A549 (cell line): ENCODE measurements around the gene KIZ.

Experiments
- BHLHE40 ChIP-seq: IDR thresholded peaks from 2 replicates; pipeline ENCODE4 v1.6.1; 2012; ENCODE audit warnings: low read depth, low read length, inconsistent platforms
- CHD2 ChIP-seq: fragments of 150-350 bp; IDR thresholded peaks from 2 replicates; pipeline ENCODE4 v1.6.1; 2014; ENCODE audit warnings: low read length; ENCODE audit not compliant: partially characterized antibody
- EP300 ChIP-seq, 2 experiments: fragments of >200 bp; sonication (Bioruptor Twin); formaldehyde crosslinking; IDR thresholded peaks; 2 replicates in 1 of 2; 3 replicates in 1 of 2; pipeline ENCODE4 v1.6.1; 2016 to 2017
- ESRRA ChIP-seq: fragments of 150-350 bp; IDR thresholded peaks from 2 replicates; pipeline ENCODE4 v1.6.1; 2014; ENCODE audit warnings: mild to moderate bottlenecking, low read length, borderline replicate concordance
- MAFK ChIP-seq: fragments of 450-650 bp; IDR thresholded peaks from 2 replicates; pipeline ENCODE4 v1.6.1; 2014; ENCODE audit not compliant: partially characterized antibody
- MYC ChIP-seq: IDR thresholded peaks from 2 replicates; pipeline ENCODE4 v1.6.1; 2012; ENCODE audit warnings: mild to moderate bottlenecking, inconsistent platforms, low read length, improper control_type of control experiment, borderline replicate concordance
- POLR2A ChIP-seq: IDR thresholded peaks from 2 replicates; pipeline ENCODE4 v1.6.1; 2012; ENCODE audit warnings: mild to moderate bottlenecking, low read length
- TF ChIP-seq, protein P1 (sequence below): fragments of >200 bp; sonication (Bioruptor Twin); formaldehyde crosslinking; IDR thresholded peaks from 3 replicates; pipeline ENCODE4 v1.5.1; 2016
- TF ChIP-seq, protein P2 (sequence below): fragments of >200 bp; sonication (Bioruptor Twin); formaldehyde crosslinking; IDR thresholded peaks from 3 replicates; pipeline ENCODE4 v1.6.1; 2016

DNA sequence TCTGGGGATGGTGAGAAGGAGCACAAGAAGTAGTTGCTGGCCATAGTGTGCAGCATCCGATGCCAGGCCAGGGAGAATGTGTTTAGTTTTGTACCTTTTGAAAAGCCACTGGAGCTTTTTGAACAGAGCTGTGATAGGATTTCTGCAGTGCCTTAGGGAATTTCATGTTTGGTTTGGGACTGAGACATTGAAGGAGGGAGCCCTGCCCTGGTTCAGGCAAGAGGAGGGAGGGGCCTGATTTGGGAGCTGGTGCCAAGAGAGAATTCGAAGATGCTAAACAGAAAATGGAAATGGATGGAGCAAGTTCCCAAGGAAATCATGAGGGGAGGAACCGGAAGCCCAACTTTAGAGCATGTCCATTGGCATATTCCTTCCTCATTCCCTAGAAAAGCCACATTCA lies 80.7 kb downstream of the KIZ start:
- TF ChIP-seq, protein P1, sequence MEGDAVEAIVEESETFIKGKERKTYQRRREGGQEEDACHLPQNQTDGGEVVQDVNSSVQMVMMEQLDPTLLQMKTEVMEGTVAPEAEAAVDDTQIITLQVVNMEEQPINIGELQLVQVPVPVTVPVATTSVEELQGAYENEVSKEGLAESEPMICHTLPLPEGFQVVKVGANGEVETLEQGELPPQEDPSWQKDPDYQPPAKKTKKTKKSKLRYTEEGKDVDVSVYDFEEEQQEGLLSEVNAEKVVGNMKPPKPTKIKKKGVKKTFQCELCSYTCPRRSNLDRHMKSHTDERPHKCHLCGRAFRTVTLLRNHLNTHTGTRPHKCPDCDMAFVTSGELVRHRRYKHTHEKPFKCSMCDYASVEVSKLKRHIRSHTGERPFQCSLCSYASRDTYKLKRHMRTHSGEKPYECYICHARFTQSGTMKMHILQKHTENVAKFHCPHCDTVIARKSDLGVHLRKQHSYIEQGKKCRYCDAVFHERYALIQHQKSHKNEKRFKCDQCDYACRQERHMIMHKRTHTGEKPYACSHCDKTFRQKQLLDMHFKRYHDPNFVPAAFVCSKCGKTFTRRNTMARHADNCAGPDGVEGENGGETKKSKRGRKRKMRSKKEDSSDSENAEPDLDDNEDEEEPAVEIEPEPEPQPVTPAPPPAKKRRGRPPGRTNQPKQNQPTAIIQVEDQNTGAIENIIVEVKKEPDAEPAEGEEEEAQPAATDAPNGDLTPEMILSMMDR, result no peak
- TF ChIP-seq POLR2A, result no peak
- no peak for TF ChIP-seq MAFK
- no peak for TF ChIP-seq ESRRA
- TF ChIP-seq EP300 (IDR thresholded peaks at IDR 0.05), result no peak
- no peak for TF ChIP-seq MYC
- no peak for TF ChIP-seq BHLHE40
- no peak for TF ChIP-seq CHD2
- TF ChIP-seq, protein P2, sequence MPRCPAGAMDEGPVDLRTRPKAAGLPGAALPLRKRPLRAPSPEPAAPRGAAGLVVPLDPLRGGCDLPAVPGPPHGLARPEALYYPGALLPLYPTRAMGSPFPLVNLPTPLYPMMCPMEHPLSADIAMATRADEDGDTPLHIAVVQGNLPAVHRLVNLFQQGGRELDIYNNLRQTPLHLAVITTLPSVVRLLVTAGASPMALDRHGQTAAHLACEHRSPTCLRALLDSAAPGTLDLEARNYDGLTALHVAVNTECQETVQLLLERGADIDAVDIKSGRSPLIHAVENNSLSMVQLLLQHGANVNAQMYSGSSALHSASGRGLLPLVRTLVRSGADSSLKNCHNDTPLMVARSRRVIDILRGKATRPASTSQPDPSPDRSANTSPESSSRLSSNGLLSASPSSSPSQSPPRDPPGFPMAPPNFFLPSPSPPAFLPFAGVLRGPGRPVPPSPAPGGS, result no peak
